Heart left ventricle (tissue), 13 donors: ENCODE measurements around the gene CELF4.

Experiments
- CTCF ChIP-seq, 12 donors: fragments of 200-600 bp; sonication (generic) in 4 of 12; IDR thresholded peaks; one replicate each; pipeline versions ENCODE4 v1.5.0 to v1.8.0; 2018 to 2022; ENCODE audit warnings: antibody characterized with exemption in 12 of 12, mild to moderate bottlenecking in 5 of 12
- POLR2A ChIP-seq, 2 donors: fragments of 450-650 bp; IDR thresholded peaks; one replicate each; pipeline ENCODE4 v1.6.1; 2017; ENCODE audit warnings: antibody characterized with exemption in 2 of 2, mild to moderate bottlenecking in 2 of 2, moderate library complexity in 2 of 2
- donor health status: ischemic (EF 13 %, LVEDD 7.1; RV severe dilation, severe dysfunction).
- donor health status: DM: no; HTN: yes; CAD: no.
- donor health status: DM: no; HTN: no; CAD: no.
- donor health status: ischemic (EF 25% LVEDD 6.9; RV normal size, moderate dysfunction).
- donor health status: ischemic (EF 25% LVEDD 5.7; RV mildly dilated, moderate dysfunction).
- donor health status: ischemic (EF 35%, LVEDD 5.7; RV mildly dilated, moderate dysfunction).
- donor health status: nonischemic (EF 11% LVEDD 7.7; RV severe dilation, severe dysfunction).
- donor health status: DM: yes; HTN: yes; CAD: no.
- donor health status: PGD.
- donor health status: ischemic (EF 29% LVEDD 5.4; RV normal size, mild dysfunction).
- donor health status: nonischemic (EF 23%, LVEDD 6.1; RV moderate dilation, normal function).

- no peak for TF ChIP-seq CTCF (IDR thresholded peaks at IDR 0.05)
- TF ChIP-seq POLR2A (IDR thresholded peaks at IDR 0.05), result no peak
Measured at GRCh38 chr18:37525262-37525585, 40.4 kb downstream of the CELF4 start.
